LNCAP (cell line): ENCODE measurements around the gene ANP32A.

Experiments used
- CTCF ChIP-seq: fragments of 450-650 bp; IDR thresholded peaks from 2 replicates; pipeline ENCODE4 v1.5.1; 2017; ENCODE audit warnings: mild to moderate bottlenecking

Gene ANP32A

GRCh38 chr15:68774521-68775235, 46.0 kb downstream of the ANP32A start:
- TF ChIP-seq CTCF, result no peak

GRCh38 chr15:68774120-68774519, 46.6 kb downstream of the ANP32A start:
- TF ChIP-seq CTCF, result no peak

- no peak for TF ChIP-seq CTCF
Observed at GRCh38 chr15:68773036-68773435, 47.7 kb downstream of the ANP32A start.

DNA sequence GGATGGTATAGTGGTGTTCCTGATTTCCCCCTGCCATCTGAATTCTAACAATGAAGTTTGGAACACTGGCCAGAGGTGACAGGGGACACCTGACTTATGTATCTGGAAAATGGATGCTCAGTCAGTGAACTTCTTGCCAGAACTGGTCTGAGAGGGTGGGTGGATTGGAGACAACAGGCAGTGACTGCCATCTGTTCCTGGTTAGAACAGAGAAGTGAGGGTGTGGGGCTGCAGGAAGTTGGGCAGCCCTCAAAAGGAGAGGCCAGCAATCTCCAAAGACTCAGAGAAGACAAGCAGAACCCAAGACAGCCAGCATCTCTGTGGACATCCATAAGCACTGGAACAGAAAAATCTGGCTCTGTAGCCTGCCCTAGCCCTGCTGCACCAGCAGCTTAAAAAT, 50.5 kb downstream of the ANP32A start:
- TF ChIP-seq CTCF, result no peak

DNA sequence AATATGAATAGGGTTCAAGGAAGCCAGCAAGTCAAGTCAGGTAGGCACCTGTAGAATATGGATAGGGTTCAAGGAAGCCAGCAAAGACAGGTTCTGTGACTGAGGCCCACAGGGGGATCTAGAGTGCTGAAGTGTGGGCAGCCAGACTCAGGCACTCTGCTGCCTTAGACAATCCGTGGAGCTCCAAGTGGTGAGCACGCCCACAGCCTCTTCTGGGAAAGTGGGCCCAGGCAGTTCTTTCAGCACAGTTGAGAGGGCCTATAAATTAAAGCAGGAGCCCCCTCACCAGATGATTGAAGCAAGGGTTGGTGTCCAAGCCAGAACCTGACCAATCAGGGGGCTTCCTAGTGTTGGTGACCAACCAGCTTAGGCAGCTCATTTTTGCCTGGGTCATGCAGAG, 51.0 kb downstream of the ANP32A start:
- no peak for TF ChIP-seq CTCF

- no peak for TF ChIP-seq CTCF
Observed at GRCh38 chr15:68768321-68768720, 52.4 kb downstream of the ANP32A start.

- no peak for TF ChIP-seq CTCF
Observed at GRCh38 chr15:68767833-68768232, 52.9 kb downstream of the ANP32A start.
